IPS-18c (cell line): ENCODE data around the gene CLIC5.

ENCODE experiments used
- H3K4me3 ChIP-seq: 2 replicates; pipeline ENCODE4 v1.7.0; 2013; ENCODE audit warnings: low read depth, mild to moderate bottlenecking, low read length, moderate library complexity; ENCODE audit not compliant: insufficient read depth
- H3K9me3 ChIP-seq: one replicate; pipeline ENCODE4 v1.6.1; 2013; ENCODE audit warnings: mild to moderate bottlenecking, low read length, moderate library complexity; ENCODE audit not compliant: control insufficient read depth, insufficient read depth

CLIC5 gene

DNA sequence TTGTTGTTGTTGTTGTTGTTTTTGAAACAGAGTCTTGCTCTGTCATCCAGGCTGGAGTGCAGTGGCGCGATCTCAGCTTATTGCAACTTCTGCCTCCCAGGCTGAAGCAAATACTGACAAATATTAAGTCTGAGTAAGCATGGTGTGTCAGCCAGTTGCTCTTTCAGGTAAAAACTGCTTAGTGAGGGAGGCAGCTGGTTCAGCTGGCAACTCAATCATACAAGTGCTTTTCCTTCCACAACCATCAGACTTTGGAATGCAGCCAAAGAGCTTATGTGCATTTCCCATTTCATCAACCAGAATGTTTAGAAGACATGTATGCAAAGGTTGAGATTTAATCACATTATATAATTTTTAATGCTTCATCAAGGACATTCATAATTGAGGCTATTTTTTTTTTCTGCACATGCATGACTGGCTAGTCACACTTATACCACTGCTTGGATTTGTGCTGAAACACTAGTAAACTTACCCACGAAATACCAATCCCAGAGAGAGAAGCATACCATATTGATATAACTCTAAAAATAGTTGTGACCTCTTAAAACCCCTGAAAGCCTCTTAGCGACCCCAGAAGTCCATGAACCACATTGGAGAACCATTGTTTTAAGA is 56.0 kb downstream of the CLIC5 start:
- Histone ChIP-seq H3K4me3 (no peak overlapping the region), H3K9me3 (no peaks in the 10 kb centered on the region)

DNA sequence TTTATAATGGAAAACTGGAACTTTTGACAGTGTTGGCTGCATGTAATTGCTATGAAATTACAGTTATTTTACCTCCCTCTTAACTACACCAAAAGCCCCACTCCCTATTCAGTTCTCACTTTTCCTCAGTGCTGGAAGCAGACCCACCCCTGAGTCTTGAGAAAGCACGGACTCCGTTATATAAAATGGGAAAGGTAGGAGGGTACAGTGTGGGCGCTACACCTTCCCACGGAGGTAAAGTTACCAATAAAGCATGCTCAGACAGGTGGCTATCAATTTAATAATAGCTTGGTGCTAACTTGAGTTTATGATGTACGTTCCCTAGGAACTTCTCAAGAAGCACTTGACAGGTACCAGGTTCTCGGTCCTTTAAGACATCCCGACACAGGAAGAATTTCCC is 59.0 kb downstream of the CLIC5 start:
- Histone ChIP-seq H3K9me3 (no peaks in the 10 kb centered on the region), H3K4me3 (no peak overlapping the region)

GRCh38 chr6:45956176-45956575 is 59.5 kb downstream of the CLIC5 start:
- H3K4me3 ChIP-seq = no peak overlapping the region
- H3K9me3 ChIP-seq = no peaks in the 10 kb centered on the region

GRCh38 chr6:45955597-45955996 is 60.1 kb downstream of the CLIC5 start:
- Histone ChIP-seq H3K9me3 (no peaks in the 10 kb centered on the region), H3K4me3 (no peak overlapping the region)

GRCh38 chr6:45952546-45952945 is 63.1 kb downstream of the CLIC5 start:
- Histone ChIP-seq H3K9me3 (no peaks in the 10 kb centered on the region), H3K4me3 (no peak overlapping the region)

DNA sequence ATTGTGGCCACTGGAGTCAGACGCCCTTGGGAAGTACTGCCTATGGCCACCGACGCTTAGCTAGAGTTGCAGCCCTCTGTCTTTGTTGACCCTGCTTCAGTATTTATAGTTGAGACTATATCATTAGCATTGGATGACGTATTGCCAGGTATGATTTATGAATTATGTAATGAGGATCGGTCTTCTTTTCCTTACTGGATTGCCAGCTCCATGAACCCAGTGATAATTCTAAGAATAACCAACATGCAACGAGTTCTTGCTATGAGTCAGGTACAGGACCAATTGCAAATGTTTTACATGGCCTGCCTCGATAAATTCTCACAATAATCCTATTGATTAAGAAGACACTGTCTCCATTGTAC is 63.5 kb downstream of the CLIC5 start:
- H3K9me3 ChIP-seq = no peaks in the 10 kb centered on the region
- no peak overlapping the region for H3K4me3 ChIP-seq

DNA sequence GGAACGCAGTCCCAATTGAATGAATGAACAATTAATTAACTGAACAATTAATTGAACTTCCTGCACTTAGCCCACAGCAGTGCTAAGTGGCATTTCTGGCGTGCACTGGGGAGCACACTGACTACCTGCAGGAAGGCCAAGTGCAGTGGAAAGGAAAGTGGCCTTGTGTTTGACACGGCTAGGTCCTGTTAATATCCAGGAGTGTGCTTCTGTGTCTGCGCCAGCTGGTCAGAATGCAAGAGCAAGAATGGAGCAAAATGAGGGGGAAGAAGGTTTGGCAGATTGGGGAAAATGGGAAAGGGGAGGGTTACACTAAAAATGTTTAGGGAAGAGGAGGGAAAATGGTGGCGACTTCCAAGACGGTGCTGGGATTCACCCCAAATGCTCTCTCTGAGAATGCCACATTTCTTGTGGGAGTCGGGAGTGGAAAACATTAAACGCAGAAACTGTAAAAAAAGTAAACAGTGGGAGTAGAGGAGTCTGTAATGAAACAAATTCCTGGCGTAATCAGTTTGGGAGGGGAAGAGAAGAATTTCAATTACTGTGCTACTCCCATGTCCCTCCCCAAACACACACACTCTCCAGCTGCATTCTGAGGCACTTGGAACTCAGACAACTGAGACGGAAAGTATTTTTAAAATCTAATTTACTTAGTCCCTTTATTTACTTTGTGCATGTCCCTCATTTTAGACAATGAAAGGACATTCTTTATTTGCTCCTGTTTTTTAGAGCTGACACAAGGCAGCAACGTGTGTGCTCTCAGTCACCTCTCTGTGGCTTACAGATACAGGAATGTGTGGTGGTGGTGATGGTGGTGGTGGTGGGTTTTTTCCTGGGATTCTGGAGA is 64.1 kb downstream of the CLIC5 start:
- no peak overlapping the region for H3K4me3 ChIP-seq
- no peaks in the 10 kb centered on the region for H3K9me3 ChIP-seq

- no peaks in the 10 kb centered on the region for H3K9me3 ChIP-seq
- H3K4me3 ChIP-seq = no peak overlapping the region
Observed at GRCh38 chr6:45949256-45949655, 66.4 kb downstream of the CLIC5 start.

DNA sequence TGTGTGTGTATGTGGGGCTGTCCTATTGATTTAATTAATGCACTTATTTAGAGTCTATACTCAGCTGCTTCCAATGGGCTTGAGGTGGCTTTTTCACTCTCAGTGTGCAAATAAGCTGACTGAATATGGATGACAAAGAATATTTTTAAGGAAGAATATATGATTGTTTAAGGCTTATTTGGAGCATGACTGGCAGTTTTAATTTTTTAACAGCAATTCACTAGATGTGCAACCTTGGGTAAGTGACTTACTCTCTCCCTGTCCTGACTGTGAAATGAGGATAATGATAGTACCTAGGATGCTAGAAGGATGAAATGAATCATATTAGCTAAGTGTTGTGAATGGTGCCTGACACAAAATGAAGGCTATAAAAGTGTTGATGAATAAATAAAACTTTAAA is 67.9 kb downstream of the CLIC5 start:
- H3K9me3 ChIP-seq = no peaks in the 10 kb centered on the region
- H3K4me3 ChIP-seq = no peak overlapping the region

DNA sequence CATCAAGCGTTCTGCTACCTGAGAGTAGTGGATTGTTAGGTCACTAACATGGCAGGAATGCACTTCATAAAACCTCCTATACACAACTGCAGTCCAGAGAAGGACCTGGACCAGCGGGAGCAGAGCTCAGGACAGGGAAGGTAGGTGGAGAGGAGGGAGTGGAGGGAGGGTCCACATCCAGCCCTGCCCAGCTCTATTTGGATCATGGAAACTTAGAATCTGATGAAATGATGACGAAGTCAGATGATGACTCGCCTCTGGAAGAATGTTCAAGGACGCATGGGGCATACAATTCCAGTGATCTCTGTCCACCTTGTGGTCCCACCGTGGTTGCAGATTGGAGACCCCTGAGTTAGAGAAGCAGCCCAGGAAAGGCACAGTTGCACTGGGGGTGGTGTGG is 68.8 kb downstream of the CLIC5 start:
- H3K9me3 ChIP-seq = no peaks in the 10 kb centered on the region

GRCh38 chr6:45946352-45946751 is 69.3 kb downstream of the CLIC5 start:
- H3K4me3 ChIP-seq = no peak overlapping the region
- H3K9me3 ChIP-seq = no peaks in the 10 kb centered on the region

More for the DNA sequence above, 68.8 kb downstream of the CLIC5 start:
- no peak overlapping the region for H3K4me3 ChIP-seq

DNA sequence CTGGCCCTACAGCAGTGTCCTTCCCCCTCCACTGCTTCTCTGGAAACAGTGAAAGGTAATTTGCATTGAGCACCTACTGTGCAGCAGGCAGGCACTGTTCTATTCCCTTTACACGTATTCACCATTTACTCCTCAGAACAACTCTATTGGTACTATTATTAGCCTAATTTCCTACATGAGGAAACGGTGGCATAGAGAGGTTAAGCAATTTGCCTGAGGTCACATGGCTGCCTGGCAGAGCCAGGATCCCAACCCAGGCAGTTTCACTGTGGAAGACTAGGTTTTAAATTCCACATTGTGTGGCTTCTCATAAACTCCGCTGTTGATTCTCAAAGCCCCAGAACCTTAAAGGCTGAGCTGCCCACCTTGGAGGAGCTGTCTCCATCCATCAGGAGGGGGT is 72.7 kb downstream of the CLIC5 start:
- H3K4me3 ChIP-seq = no peak overlapping the region
- no peaks in the 10 kb centered on the region for H3K9me3 ChIP-seq

GRCh38 chr6:45933855-45934254 is 81.8 kb downstream of the CLIC5 start:
- no peaks in the 10 kb centered on the region for H3K9me3 ChIP-seq
- H3K4me3 ChIP-seq = no peak overlapping the region

DNA sequence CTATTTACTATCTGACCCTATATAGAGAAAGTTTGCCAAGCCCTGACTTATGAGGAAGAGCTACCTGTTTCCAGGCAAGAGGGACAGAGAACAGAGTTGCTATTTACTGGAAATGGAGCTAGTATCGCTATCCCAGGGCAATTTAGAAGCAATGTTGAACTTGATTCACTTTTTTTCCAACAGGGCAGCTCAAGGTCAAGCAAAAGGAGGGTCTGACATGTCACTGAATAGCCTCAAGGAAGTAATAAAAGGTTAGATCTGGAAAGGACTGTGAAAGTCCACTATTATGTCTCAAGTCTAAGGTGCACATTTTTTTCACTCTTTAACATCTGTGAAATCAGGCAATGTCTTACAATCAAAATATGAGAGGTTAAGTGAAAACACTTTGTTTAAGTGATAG is 84.4 kb downstream of the CLIC5 start:
- Histone ChIP-seq H3K4me3 (no peak overlapping the region), H3K9me3 (no peaks in the 10 kb centered on the region)

GRCh38 chr6:45930420-45931040 is 85.1 kb downstream of the CLIC5 start:
- Histone ChIP-seq H3K9me3 (no peaks in the 10 kb centered on the region), H3K4me3 (no peak overlapping the region)

- Histone ChIP-seq H3K4me3 (no peak overlapping the region), H3K9me3 (no peaks in the 10 kb centered on the region)
Observed at GRCh38 chr6:45929421-45930361, 86.0 kb downstream of the CLIC5 start.

DNA sequence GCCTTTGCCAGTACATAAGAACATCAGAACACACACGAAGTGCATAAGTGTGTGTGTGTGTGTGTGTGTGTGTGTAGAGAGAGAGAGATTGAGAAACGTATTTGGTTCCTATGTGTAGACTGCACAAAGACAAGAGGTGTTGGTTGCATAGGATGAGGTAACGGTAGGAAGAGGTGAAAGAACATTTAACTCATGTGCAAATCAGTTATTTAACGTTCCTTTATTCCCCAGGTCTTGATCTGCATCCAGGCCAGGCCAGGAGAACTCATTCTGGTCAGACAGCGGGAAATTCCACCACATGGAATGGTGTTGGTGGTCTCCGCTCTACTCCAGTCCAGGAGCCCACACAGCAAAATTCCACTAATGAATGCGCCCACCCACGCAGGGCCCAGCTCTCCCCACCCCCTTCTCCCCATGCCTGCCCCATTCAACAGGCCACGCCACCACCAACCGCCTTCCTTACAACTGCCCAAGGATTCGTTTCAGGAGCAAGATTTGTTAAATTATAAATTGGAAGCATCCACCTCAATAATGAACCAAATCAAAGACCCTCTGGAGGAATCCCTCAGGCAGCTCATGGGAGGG is 86.8 kb downstream of the CLIC5 start:
- H3K9me3 ChIP-seq = no peaks in the 10 kb centered on the region
- no peak overlapping the region for H3K4me3 ChIP-seq
